Germinal center (tissue), 1 donor: Measurements from ENCODE around the gene ABCD2.
"Not testable (repeated sequence)": the region's sequence is repeated elsewhere in the genome, so short reads cannot be mapped to it uniquely, and the experiment has no call there.

Experiments used
- DNase-seq: peaks from one replicate; pipeline ENCODE4 v3.0.0; 2012; ENCODE audit warnings: mixed read lengths, low spot score

Gene ABCD2

GRCh38 chr12:39533951-39534350, 85.7 kb downstream of the ABCD2 start:
- no peak for DNase-seq

- DNase-seq = no peak
Observed at GRCh38 chr12:39532448-39532847, 87.2 kb downstream of the ABCD2 start.

- no peak for DNase-seq
Observed at GRCh38 chr12:39526974-39527373, 92.6 kb downstream of the ABCD2 start.

- not testable (repeated sequence) for DNase-seq
Observed at GRCh38 chr12:39522167-39522566, 97.4 kb downstream of the ABCD2 start.

- no peak for DNase-seq
Observed at GRCh38 chr12:39510001-39510400, 109.6 kb downstream of the ABCD2 start.

- DNase-seq = no peak
Observed at GRCh38 chr12:39505554-39505953, 114.0 kb downstream of the ABCD2 start.

GRCh38 chr12:39505023-39505422, 114.6 kb downstream of the ABCD2 start:
- no peak for DNase-seq

GRCh38 chr12:39503439-39503838, 116.2 kb downstream of the ABCD2 start:
- no peak for DNase-seq

- no peak for DNase-seq
Observed at GRCh38 chr12:39502726-39503125, 116.9 kb downstream of the ABCD2 start.
